22Rv1 (cell line): ENCODE results near the gene SLC10A6.

Experiments
- ZFX ChIP-seq: fragments of 450-650 bp; IDR thresholded peaks from 2 replicates; pipeline ENCODE4 v1.6.1; 2017; ENCODE audit warnings: antibody characterized with exemption, borderline replicate concordance
- TF ChIP-seq, protein P1 (sequence below): fragments of 450-650 bp; IDR thresholded peaks from 2 replicates; pipeline ENCODE4 v1.5.1; 2017; ENCODE audit warnings: mild to moderate bottlenecking

DNA sequence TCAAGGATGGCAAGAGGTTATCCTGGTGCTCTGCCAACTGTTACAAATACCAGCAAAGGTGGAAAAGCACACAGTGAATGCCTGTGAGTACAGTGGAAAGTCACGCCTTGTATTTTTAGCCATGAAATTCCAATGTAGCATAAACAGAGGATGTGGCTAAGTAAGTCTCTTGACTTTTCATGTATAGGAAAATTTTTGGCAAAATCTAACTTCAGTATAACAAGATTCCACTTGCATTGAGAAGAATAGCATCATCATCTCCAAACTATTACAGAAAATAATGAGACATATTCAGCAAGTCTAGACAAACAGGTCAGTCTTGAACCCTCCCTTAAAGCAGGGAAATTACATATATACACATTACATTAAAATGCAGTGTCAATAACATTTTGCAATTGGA, 7.9 kb downstream of the SLC10A6 start:
- TF ChIP-seq, protein P1, sequence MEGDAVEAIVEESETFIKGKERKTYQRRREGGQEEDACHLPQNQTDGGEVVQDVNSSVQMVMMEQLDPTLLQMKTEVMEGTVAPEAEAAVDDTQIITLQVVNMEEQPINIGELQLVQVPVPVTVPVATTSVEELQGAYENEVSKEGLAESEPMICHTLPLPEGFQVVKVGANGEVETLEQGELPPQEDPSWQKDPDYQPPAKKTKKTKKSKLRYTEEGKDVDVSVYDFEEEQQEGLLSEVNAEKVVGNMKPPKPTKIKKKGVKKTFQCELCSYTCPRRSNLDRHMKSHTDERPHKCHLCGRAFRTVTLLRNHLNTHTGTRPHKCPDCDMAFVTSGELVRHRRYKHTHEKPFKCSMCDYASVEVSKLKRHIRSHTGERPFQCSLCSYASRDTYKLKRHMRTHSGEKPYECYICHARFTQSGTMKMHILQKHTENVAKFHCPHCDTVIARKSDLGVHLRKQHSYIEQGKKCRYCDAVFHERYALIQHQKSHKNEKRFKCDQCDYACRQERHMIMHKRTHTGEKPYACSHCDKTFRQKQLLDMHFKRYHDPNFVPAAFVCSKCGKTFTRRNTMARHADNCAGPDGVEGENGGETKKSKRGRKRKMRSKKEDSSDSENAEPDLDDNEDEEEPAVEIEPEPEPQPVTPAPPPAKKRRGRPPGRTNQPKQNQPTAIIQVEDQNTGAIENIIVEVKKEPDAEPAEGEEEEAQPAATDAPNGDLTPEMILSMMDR = no peak
- no peak for TF ChIP-seq ZFX
